K562 (cell line): ENCODE data around the gene APOL4. TPM values are rescaled to one million over a fixed set of nuclear protein-coding genes. Genes with fewer than 3 reads are reported as not detected.

Source experiments
- ADNP ChIP-seq: fragments of 200-800 bp; sonication (Bioruptor generic); IDR thresholded peaks from 2 replicates; pipeline ENCODE4 v1.6.1; 2016; ENCODE audit warnings: missing genetic modification characterization, missing compliant biosample characterization
- GTF2F1 ChIP-seq: IDR thresholded peaks from 2 replicates; pipeline ENCODE4 v1.6.1; 2011; ENCODE audit warnings: low read depth, low read length, improper control_type of control experiment
- MCM5 ChIP-seq: fragments of 450-650 bp; IDR thresholded peaks from 2 replicates; pipeline ENCODE4 v1.6.1; 2016; ENCODE audit warnings: low read depth
- PHF8 ChIP-seq: fragments of 200-600 bp; sonication (generic); IDR thresholded peaks from 2 replicates; pipeline ENCODE4 v1.6.1; 2012; ENCODE audit warnings: mixed run types, mild to moderate bottlenecking, inconsistent platforms, low read length, moderate library complexity, borderline replicate concordance
- RFX1 ChIP-seq: fragments of 450-650 bp; IDR thresholded peaks from 2 replicates; pipeline ENCODE4 v1.6.1; 2016; ENCODE audit warnings: mild to moderate bottlenecking, moderate library complexity
- SMAD2 ChIP-seq: fragments of 150-350 bp; IDR thresholded peaks from 2 replicates; pipeline ENCODE4 v1.6.1; 2014; ENCODE audit warnings: low read depth, mild to moderate bottlenecking, low read length
- SMC3 ChIP-seq: conservative IDR thresholded peaks from 2 replicates; pipeline ENCODE4 v1.6.1; 2011; ENCODE audit warnings: low read depth, low read length, improper control_type of control experiment; ENCODE audit not compliant: insufficient read depth
- SRSF3 ChIP-seq: fragments of 200-400 bp; formaldehyde crosslinking; IDR thresholded peaks from 2 replicates; pipeline ENCODE4 v1.6.1; 2016; ENCODE audit warnings: mild to moderate bottlenecking, low read length, moderate library complexity; ENCODE audit not compliant: insufficient read depth
- ZNF274 ChIP-seq: IDR thresholded peaks from 2 replicates; pipeline ENCODE4 v1.6.1; 2011; ENCODE audit warnings: low read depth, mild to moderate bottlenecking, low read length, moderate library complexity, borderline replicate concordance
- ZNF707 ChIP-seq: fragments of 250-450 bp; sonication (Bioruptor Pico); conservative IDR thresholded peaks from 2 replicates; pipeline ENCODE4 v1.8.0; 2022; ENCODE audit warnings: inconsistent platforms, mild to moderate bottlenecking, moderate library complexity
- polyA plus RNA-seq, 8 experiments: library from polyadenylated mRNA; depleted of rRNA in 4 of 8; stranded (reverse) in 5 of 8; unstranded in 3 of 8; fragments of >200 nt; fragmentation: Nextera tagmentation in 2 of 8; fragmentation: Illumina TruSeq in 1 of 8; extraction: Ambion mirVana in 2 of 8; extraction: Trizol in 1 of 8; gene quantifications; 2 replicates each; pipeline versions ENCODE4 v1.2.1 to v1.2.3, GENCODE V29; 2011 to 2014; ENCODE audit warnings: inconsistent platforms in 1 of 8, missing spikeins in 1 of 8
- total RNA-seq, 7 experiments: library from RNA; depleted of rRNA in 6 of 7; stranded (reverse); fragments of >200 nt in 6 of 7; fragmentation: Illumina TruSeq in 2 of 7; extraction: Trizol in 2 of 7; gene quantifications; 2 replicates each; pipeline versions ENCODE4 v1.2.1 to v1.2.3, GENCODE V29; 2011 to 2021; ENCODE audit warnings: low replicate concordance in 1 of 7
- TF ChIP-seq, protein P1 (sequence below): IDR thresholded peaks from 2 replicates; pipeline ENCODE4 v1.6.1; 2011; ENCODE audit not compliant: insufficient read length; ENCODE audit errors: extremely low read depth
- TF ChIP-seq, protein P2 (sequence below): fragments of 250-450 bp; sonication (Bioruptor Pico); IDR thresholded peaks from 2 replicates; pipeline ENCODE4 v1.6.1; 2021; ENCODE audit warnings: mild to moderate bottlenecking
- TF ChIP-seq, protein P3 (sequence below): fragments of 450-650 bp; IDR thresholded peaks from 2 replicates; pipeline ENCODE4 v1.6.1; 2016; ENCODE audit warnings: missing biosample characterization, missing genetic modification characterization
- TF ChIP-seq, protein P4 (sequence below): sonication (generic); formaldehyde crosslinking; IDR thresholded peaks from 2 replicates; pipeline ENCODE4 v1.9.0; 2022; ENCODE audit warnings: mild to moderate bottlenecking, missing genetic modification reagents
- TF ChIP-seq, protein P5 (sequence below): fragments of 250-450 bp; sonication (Bioruptor Pico); IDR thresholded peaks from 2 replicates; pipeline ENCODE4 v1.4.0; 2020; ENCODE audit warnings: mild to moderate bottlenecking, moderate library complexity, borderline replicate concordance

Gene APOL4
- total and polyA plus RNA-seq, 9 of the 15 experiments (the other 6 are each of a cell fraction or from before 2014, with no cell fraction given): 6.5 to 15.0 (median 9.8) TPM

DNA sequence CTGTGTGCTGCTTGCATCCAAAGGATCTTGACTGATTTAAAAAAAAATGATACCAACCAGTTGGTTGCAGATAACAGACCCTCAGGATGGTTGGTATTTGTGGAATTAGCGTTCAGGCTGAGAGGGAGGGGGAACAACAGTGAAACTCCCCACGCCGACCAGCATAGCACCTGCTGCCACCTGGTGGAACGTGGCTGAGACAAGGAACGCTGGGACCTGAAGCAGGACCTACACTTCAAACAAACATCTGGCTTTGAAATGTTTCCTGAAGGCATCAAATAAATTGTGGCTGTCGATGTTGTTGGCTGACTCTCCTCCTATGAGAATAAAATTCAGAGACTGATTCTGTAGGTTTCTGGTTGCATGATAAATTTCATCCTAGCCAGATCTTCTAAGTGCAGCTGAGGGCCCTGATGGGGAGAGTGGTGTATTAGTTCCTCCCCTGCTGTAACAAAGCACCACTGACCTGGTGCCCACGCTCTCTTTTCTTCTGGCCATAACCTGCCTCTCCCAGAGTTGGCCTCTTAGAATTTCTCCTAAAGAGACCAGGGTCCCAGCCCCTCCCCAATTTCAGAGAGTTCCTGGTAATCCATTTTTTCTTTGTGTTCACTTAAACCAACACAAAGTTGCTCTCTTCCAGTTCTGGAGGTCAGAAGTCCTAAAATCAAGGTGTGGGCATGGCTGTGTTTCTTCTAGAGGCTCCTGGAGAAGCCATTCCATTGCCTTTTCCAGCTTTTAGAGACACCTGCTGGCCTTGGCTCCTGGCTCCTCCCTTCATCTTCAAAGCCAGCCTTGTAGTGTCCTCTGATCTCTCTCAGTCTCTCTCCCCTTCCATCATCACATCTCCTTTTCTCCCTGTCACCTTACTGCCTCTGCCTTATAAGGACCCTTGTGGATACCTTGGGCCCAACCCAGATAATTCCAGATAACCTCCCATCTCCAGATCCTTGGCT, 20.5 kb upstream of the APOL4 start (continued):
- TF ChIP-seq, protein P1, sequence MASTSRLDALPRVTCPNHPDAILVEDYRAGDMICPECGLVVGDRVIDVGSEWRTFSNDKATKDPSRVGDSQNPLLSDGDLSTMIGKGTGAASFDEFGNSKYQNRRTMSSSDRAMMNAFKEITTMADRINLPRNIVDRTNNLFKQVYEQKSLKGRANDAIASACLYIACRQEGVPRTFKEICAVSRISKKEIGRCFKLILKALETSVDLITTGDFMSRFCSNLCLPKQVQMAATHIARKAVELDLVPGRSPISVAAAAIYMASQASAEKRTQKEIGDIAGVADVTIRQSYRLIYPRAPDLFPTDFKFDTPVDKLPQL: no peak
- TF ChIP-seq, protein P2, sequence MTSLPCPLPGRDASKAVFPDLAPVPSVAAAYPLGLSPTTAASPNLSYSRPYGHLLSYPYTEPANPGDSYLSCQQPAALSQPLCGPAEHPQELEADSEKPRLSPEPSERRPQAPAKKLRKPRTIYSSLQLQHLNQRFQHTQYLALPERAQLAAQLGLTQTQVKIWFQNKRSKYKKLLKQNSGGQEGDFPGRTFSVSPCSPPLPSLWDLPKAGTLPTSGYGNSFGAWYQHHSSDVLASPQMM (CRISPR knock-in tag): no peak
- no peak for TF ChIP-seq MCM5
- no peak for TF ChIP-seq RFX1
- no peak for TF ChIP-seq ADNP
- TF ChIP-seq, protein P3, sequence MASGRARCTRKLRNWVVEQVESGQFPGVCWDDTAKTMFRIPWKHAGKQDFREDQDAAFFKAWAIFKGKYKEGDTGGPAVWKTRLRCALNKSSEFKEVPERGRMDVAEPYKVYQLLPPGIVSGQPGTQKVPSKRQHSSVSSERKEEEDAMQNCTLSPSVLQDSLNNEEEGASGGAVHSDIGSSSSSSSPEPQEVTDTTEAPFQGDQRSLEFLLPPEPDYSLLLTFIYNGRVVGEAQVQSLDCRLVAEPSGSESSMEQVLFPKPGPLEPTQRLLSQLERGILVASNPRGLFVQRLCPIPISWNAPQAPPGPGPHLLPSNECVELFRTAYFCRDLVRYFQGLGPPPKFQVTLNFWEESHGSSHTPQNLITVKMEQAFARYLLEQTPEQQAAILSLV (tag): no peak
- TF ChIP-seq, protein P4, sequence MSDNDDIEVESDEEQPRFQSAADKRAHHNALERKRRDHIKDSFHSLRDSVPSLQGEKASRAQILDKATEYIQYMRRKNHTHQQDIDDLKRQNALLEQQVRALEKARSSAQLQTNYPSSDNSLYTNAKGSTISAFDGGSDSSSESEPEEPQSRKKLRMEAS (CRISPR knock-in tag): peak; percentile 45; the same call in 1 of the 2 replicates
- no peak for TF ChIP-seq GTF2F1
- no peak for TF ChIP-seq PHF8
- no peak for TF ChIP-seq SRSF3
- no peak for TF ChIP-seq ZNF707 (CRISPR knock-in tag)
- TF ChIP-seq ZNF274: no peak
- no peak for TF ChIP-seq SMAD2
- peak; percentile 78 for TF ChIP-seq SMC3
- TF ChIP-seq, protein P5, sequence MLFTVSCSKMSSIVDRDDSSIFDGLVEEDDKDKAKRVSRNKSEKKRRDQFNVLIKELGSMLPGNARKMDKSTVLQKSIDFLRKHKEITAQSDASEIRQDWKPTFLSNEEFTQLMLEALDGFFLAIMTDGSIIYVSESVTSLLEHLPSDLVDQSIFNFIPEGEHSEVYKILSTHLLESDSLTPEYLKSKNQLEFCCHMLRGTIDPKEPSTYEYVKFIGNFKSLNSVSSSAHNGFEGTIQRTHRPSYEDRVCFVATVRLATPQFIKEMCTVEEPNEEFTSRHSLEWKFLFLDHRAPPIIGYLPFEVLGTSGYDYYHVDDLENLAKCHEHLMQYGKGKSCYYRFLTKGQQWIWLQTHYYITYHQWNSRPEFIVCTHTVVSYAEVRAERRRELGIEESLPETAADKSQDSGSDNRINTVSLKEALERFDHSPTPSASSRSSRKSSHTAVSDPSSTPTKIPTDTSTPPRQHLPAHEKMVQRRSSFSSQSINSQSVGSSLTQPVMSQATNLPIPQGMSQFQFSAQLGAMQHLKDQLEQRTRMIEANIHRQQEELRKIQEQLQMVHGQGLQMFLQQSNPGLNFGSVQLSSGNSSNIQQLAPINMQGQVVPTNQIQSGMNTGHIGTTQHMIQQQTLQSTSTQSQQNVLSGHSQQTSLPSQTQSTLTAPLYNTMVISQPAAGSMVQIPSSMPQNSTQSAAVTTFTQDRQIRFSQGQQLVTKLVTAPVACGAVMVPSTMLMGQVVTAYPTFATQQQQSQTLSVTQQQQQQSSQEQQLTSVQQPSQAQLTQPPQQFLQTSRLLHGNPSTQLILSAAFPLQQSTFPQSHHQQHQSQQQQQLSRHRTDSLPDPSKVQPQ (CRISPR knock-in tag): no peak
